Measurements from ENCODE around the gene CTAGE1.
A peak's percentile ranks its signal among the peaks of the same experiment; 100 is the strongest.

CTAGE1 gene

GRCh38 chr18:22387787-22388186 lies 29.9 kb downstream of the CTAGE1 start:
- no peak for DNase-seq

- DNase-seq = no peak
These were observed 30.4 kb downstream of the CTAGE1 start for GRCh38 chr18:22387364-22387763.

- DNase-seq = no peak
These were observed 32.0 kb downstream of the CTAGE1 start for GRCh38 chr18:22385718-22386117.

GRCh38 chr18:22378672-22379282 lies 38.9 kb downstream of the CTAGE1 start:
- DNase-seq = peak; percentile 63

GRCh38 chr18:22377769-22378168 lies 39.9 kb downstream of the CTAGE1 start:
- no peak for DNase-seq

GRCh38 chr18:22370414-22370813 lies 47.3 kb downstream of the CTAGE1 start:
- DNase-seq = no peak

GRCh38 chr18:22368021-22368420 lies 49.7 kb downstream of the CTAGE1 start:
- no peak for DNase-seq

GRCh38 chr18:22367303-22367702 lies 50.4 kb downstream of the CTAGE1 start:
- no peak for DNase-seq

- DNase-seq = peak; percentile 25
These were observed 53.8 kb downstream of the CTAGE1 start for GRCh38 chr18:22363867-22364463.
